ENCODE results near the gene MKRN2.
"Not testable (repeated sequence)": the region's sequence is repeated elsewhere in the genome, so short reads cannot be mapped to it uniquely, and the experiment has no call there.

- not testable (repeated sequence) for TF ChIP-seq CTCF (IDR thresholded peaks at IDR 0.05 in 2 of 3, conservative IDR thresholded peaks at IDR 0.05 in 1 of 3; ENCODE audit: borderline replicate concordance in 1 of 3, insufficient read depth in 1 of 3, low read depth in 2 of 3, low read length in 2 of 3); EGR1 (IDR thresholded peaks at IDR 0.05; ENCODE audit: low read depth); ATF3 (IDR thresholded peaks at IDR 0.05); TCF7L2 (IDR thresholded peaks at IDR 0.05; ENCODE audit: borderline replicate concordance, extremely low read depth, insufficient read depth, insufficient read length); EZH2phosphoT487 (IDR thresholded peaks at IDR 0.05; ENCODE audit: borderline replicate concordance); ZNF274 (IDR thresholded peaks at IDR 0.05; ENCODE audit: low read depth, low read length); MAX (IDR thresholded peaks at IDR 0.05); POLR2A (IDR thresholded peaks at IDR 0.05; ENCODE audit: borderline replicate concordance, extremely low read depth, insufficient read depth, insufficient read length); SP1 (IDR thresholded peaks at IDR 0.05; ENCODE audit: low read depth); SRF (IDR thresholded peaks at IDR 0.05; ENCODE audit: low read depth); RAD21 (IDR thresholded peaks at IDR 0.05; ENCODE audit: low read depth); POLR2AphosphoS5 (IDR thresholded peaks at IDR 0.05; ENCODE audit: low read depth, low read length)
Observed at GRCh38 chr3:12543497-12543896, 13.4 kb upstream of the MKRN2 start.

Measured in HCT116 (cell line).